Testis (tissue), 3 donors: ENCODE data around the gene DNASE1L3. TPM values are rescaled to one million over a fixed set of nuclear protein-coding genes. Genes with fewer than 3 reads are reported as not detected.

Experiments used
- DNase-seq: peaks from one replicate; pipeline ENCODE4 v3.0.0-alpha.2; 2019
- H3K27ac ChIP-seq, 2 donors: fragments of 200-600 bp; sonication (generic); one replicate each; pipeline ENCODE4 v1.5.1; 2019
- H3K27me3 ChIP-seq: fragments of 200-600 bp; sonication (generic); one replicate; pipeline ENCODE4 v1.5.1; 2019
- H3K36me3 ChIP-seq: fragments of 200-600 bp; sonication (generic); one replicate; pipeline ENCODE4 v1.5.1; 2017; ENCODE audit warnings: low read depth; ENCODE audit errors: missing control alignments
- H3K4me1 ChIP-seq: fragments of 200-600 bp; sonication (generic); one replicate; pipeline ENCODE4 v1.5.1; 2019
- H3K4me3 ChIP-seq, 2 donors: fragments of 200-600 bp; sonication (generic); one replicate each; pipeline ENCODE4 v1.5.1; 2017 to 2019
- H3K9me3 ChIP-seq: fragments of 200-600 bp; sonication (generic); one replicate; pipeline ENCODE4 v1.5.1; 2017
- CTCF ChIP-seq, 3 experiments: fragments of 450-650 bp in 2 of 3; fragments of 200-600 bp in 1 of 3; sonication (generic) in 1 of 3; IDR thresholded peaks; one replicate each; pipeline ENCODE4 v1.5.1; 2016 to 2019; ENCODE audit warnings: antibody characterized with exemption in 3 of 3, mild to moderate bottlenecking in 2 of 3, moderate library complexity in 1 of 3
- POLR2A ChIP-seq: fragments of 450-650 bp; IDR thresholded peaks from one replicate; pipeline ENCODE4 v1.6.1; 2017; ENCODE audit warnings: antibody characterized with exemption, mild to moderate bottlenecking, moderate library complexity
- WGBS, 2 donors: methylation state at CpG; one replicate each; pipeline ENCODE4 v1.1.5; 2018; 5-methylcytosine and 5-hydroxymethylcytosine counted together
- intact Hi-C: fragments of 100-400 bp; cut with DNase I; formaldehyde crosslinking; loops from one replicate; pipeline ENCODE4 v1.15.1; 2023; ENCODE audit warnings: low total_unique reads
- polyA plus RNA-seq: library from polyadenylated mRNA; stranded (reverse); fragments of 350-450 nt; fragmentation: Illumina TruSeq; extraction: RNeasy Lipid Tissue Mini Kit (QIAGEN cat#74804); gene quantifications from one replicate; pipeline ENCODE4 v1.2.3, GENCODE V29; 2014; ENCODE audit warnings: low read depth, low replicate concordance; ENCODE audit not compliant: insufficient read depth
- total RNA-seq, 2 donors: library from RNA; depleted of rRNA; stranded (reverse); fragments of >200 nt; gene quantifications; one replicate each; pipeline ENCODE4 v1.2.3, GENCODE V29; 2016

DNASE1L3 gene
- total and polyA plus RNA-seq, 3 donors from 2014 or later, result 1.2 to 8.2 (median 3.8) TPM

- Histone ChIP-seq H3K36me3 (no peaks in the 10 kb centered on the region), H3K9me3 (no peaks in the 10 kb centered on the region), H3K4me1 (no peaks in the 10 kb centered on the region), H3K27me3 (no peaks in the 10 kb centered on the region), H3K4me3 (no peak overlapping the region), H3K27ac (no peak overlapping the region)
- intact Hi-C loops, result no loop called here
- TF ChIP-seq CTCF (IDR thresholded peaks at IDR 0.05) (no peak), POLR2A (no peak)
- no peak for DNase-seq
- 88 to 95% methylated on average over 4 of the region's 4 CpGs for WGBS, 2 donors
Observed at GRCh38 chr3:58190882-58191281, 19.9 kb downstream of the DNASE1L3 start.

GRCh38 chr3:58190291-58190690, 20.5 kb downstream of the DNASE1L3 start:
- TF ChIP-seq CTCF (IDR thresholded peaks at IDR 0.05) (no peak), POLR2A (no peak)
- Histone ChIP-seq H3K36me3 (no peaks in the 10 kb centered on the region), H3K4me3 (no peak overlapping the region), H3K9me3 (no peaks in the 10 kb centered on the region), H3K4me1 (no peaks in the 10 kb centered on the region), H3K27ac (no peak overlapping the region), H3K27me3 (no peaks in the 10 kb centered on the region)
- 97 to 100% methylated on average over 4 of the region's 4 CpGs for WGBS, 2 donors
- intact Hi-C loops, result no loop called here
- no peak for DNase-seq

GRCh38 chr3:58189691-58190090, 21.1 kb downstream of the DNASE1L3 start:
- Histone ChIP-seq H3K4me3 (no peak overlapping the region), H3K27me3 (no peaks in the 10 kb centered on the region), H3K27ac (no peak overlapping the region), H3K9me3 (no peaks in the 10 kb centered on the region), H3K4me1 (no peaks in the 10 kb centered on the region), H3K36me3 (no peaks in the 10 kb centered on the region)
- no peak for DNase-seq
- WGBS, 2 donors, result 78 to 79% methylated on average over 5 of the region's 5 CpGs
- intact Hi-C loops, result no loop called here
- TF ChIP-seq CTCF (IDR thresholded peaks at IDR 0.05) (no peak), POLR2A (no peak)

- no peaks in the 10 kb centered on the region for H3K9me3 ChIP-seq
- 80 to 81% methylated on average over 10 of the region's 10 CpGs for WGBS, 2 donors
- no peaks in the 10 kb centered on the region for H3K4me1 ChIP-seq
- no peak overlapping the region for H3K4me3 ChIP-seq
- H3K27ac ChIP-seq, result no peak overlapping the region
- H3K36me3 ChIP-seq, result no peaks in the 10 kb centered on the region
- no peak for DNase-seq
- H3K27me3 ChIP-seq, result no peaks in the 10 kb centered on the region
- intact Hi-C loops, result no loop called here
- TF ChIP-seq POLR2A (no peak), CTCF (IDR thresholded peaks at IDR 0.05) (no peak)
Observed at GRCh38 chr3:58188921-58189451, 21.8 kb downstream of the DNASE1L3 start.

- no peak for TF ChIP-seq CTCF (IDR thresholded peaks at IDR 0.05)
- no peak for TF ChIP-seq POLR2A
- no peak for DNase-seq
- H3K4me3 ChIP-seq, result no peak overlapping the region
- 86% methylated on average over 6 of the region's 6 CpGs for WGBS, 2 donors
- intact Hi-C loops, result no loop called here
- no peaks in the 10 kb centered on the region for H3K36me3 ChIP-seq
- no peaks in the 10 kb centered on the region for H3K27me3 ChIP-seq
- H3K4me1 ChIP-seq, result no peaks in the 10 kb centered on the region
- no peak overlapping the region for H3K27ac ChIP-seq
- no peaks in the 10 kb centered on the region for H3K9me3 ChIP-seq
Observed at GRCh38 chr3:58188173-58188564, 22.6 kb downstream of the DNASE1L3 start.
